GM12878 (cell line): ENCODE results near the gene MYL12B. TPM values are rescaled to one million over a fixed set of nuclear protein-coding genes. Genes with fewer than 3 reads are reported as not detected.

Source experiments
- ATAC-seq: fragments of 200-7000 bp; cut with Tn5 transposase; 3 replicates; pipeline ENCODE4 v1.9.1; 2020; ENCODE audit warnings: mild to moderate bottlenecking, moderate library complexity
- BruUV-seq: library from RNA; stranded (reverse); fragments of 400-500 nt; replicated peaks from 2 replicates; lab custom pipeline; 2021; lab: Mats Ljungman, UMichigan
- CTCF ChIA-PET: fragments of 300-600 bp; sonication (Branson Sonifier 250); formaldehyde crosslinking; extraction: SDS; loops from one replicate; lab custom pipeline; 2021; ENCODE audit warnings: inconsistent platforms; lab: Yijun Ruan, JAX
- POLR2A ChIA-PET: fragments of 350-600 bp; formaldehyde crosslinking; extraction: SDS; loops from one replicate; lab custom pipeline; 2021; ENCODE audit warnings: inconsistent platforms; lab: Charles Lee
- RAD21 ChIA-PET: fragments of 300-600 bp; sonication (Branson Sonifier 250); formaldehyde crosslinking; loops from one replicate; lab custom pipeline; 2023; ENCODE audit warnings: antibody characterized with exemption; ENCODE audit not compliant: unreplicated experiment; lab: Charles Lee
- SMC1A ChIA-PET: fragments of 300-600 bp; sonication (Branson Sonifier 250); formaldehyde crosslinking; loops from one replicate; lab custom pipeline; 2023; ENCODE audit not compliant: unreplicated experiment, uncharacterized antibody; lab: Charles Lee
- DNase-seq: peaks from one replicate; pipeline ENCODE4 v3.0.0-alpha.2; 2011; ENCODE audit warnings: low read depth, low spot score
- FAIRE-seq: peaks from 3 replicates; lab custom pipeline; 2011; peaks lifted over from hg19 to GRCh38; lab: Jason Lieb, UNC
- H2AFZ ChIP-seq: 2 replicates; pipeline ENCODE4 v1.6.0; 2011; ENCODE audit warnings: low read depth, low read length, control low read depth; ENCODE audit not compliant: control insufficient read depth
- H3K27ac ChIP-seq: 2 replicates; pipeline ENCODE4 v1.5.1; 2011; ENCODE audit warnings: control low read depth; ENCODE audit not compliant: control insufficient read depth, insufficient read depth
- H3K27me3 ChIP-seq, 2 experiments: replicated peaks in 1 of 2; 2 replicates each; pipeline versions ENCODE4 v1.6.0 to v1.6.1; 2011; ENCODE audit warnings: low read length in 1 of 2; ENCODE audit not compliant: control insufficient read depth in 2 of 2, insufficient read depth in 2 of 2
- H3K36me3 ChIP-seq, 2 experiments: 2 replicates each; pipeline ENCODE4 v1.5.1; 2011; ENCODE audit warnings: low read length in 1 of 2; ENCODE audit not compliant: control insufficient read depth in 2 of 2, insufficient read depth in 2 of 2
- H3K4me1 ChIP-seq: 2 replicates; pipeline ENCODE4 v1.6.1; 2011; ENCODE audit warnings: mild to moderate bottlenecking, low read length, moderate library complexity, mixed read lengths; ENCODE audit not compliant: control insufficient read depth, insufficient read depth
- H3K4me2 ChIP-seq: 2 replicates; pipeline ENCODE4 v1.6.0; 2011; ENCODE audit warnings: control low read depth; ENCODE audit not compliant: control insufficient read depth, insufficient read depth
- H3K4me3 ChIP-seq: fragments of 200-600 bp; sonication (generic); 2 replicates; pipeline ENCODE4 v1.5.1; 2016
- H3K79me2 ChIP-seq: 2 replicates; pipeline ENCODE4 v1.6.0; 2011; ENCODE audit warnings: low read length; ENCODE audit not compliant: control insufficient read depth, insufficient read depth
- H3K9ac ChIP-seq: 2 replicates; pipeline ENCODE4 v1.8.0; 2011; ENCODE audit warnings: low read length, control low read depth, mixed read lengths; ENCODE audit not compliant: control insufficient read depth, insufficient read depth
- H3K9me3 ChIP-seq: replicated peaks from 3 replicates; pipeline ENCODE4 v1.5.1; 2011; ENCODE audit warnings: mild to moderate bottlenecking, low read length; ENCODE audit not compliant: control insufficient read depth, insufficient read depth
- H4K20me1 ChIP-seq: 2 replicates; pipeline ENCODE4 v1.6.0; 2011; ENCODE audit not compliant: control insufficient read depth, insufficient read depth
- ATF7 ChIP-seq: fragments of 450-650 bp; IDR thresholded peaks from 2 replicates; pipeline ENCODE4 v1.6.1; 2016; ENCODE audit warnings: low read depth, mild to moderate bottlenecking
- BHLHE40 ChIP-seq, 2 experiments: fragments of 450-650 bp in 1 of 2; IDR thresholded peaks; 2 replicates each; pipeline ENCODE4 v1.6.1; 2011 to 2017; ENCODE audit warnings: low read depth in 2 of 2, borderline replicate concordance in 1 of 2, improper control_type of control experiment in 1 of 2, low read length in 1 of 2, mild to moderate bottlenecking in 1 of 2
- IKZF2 ChIP-seq, 2 experiments: fragments of 450-650 bp; IDR thresholded peaks; 2 replicates each; pipeline ENCODE4 v1.6.1; 2017; ENCODE audit warnings: mild to moderate bottlenecking in 2 of 2, moderate library complexity in 2 of 2
- NBN ChIP-seq: fragments of 450-650 bp; IDR thresholded peaks from 2 replicates; pipeline ENCODE4 v1.6.1; 2016
- NR2F1 ChIP-seq: fragments of 450-650 bp; conservative IDR thresholded peaks from 2 replicates; pipeline ENCODE4 v1.6.1; 2017; ENCODE audit warnings: mild to moderate bottlenecking
- POLR2A ChIP-seq: IDR thresholded peaks from 2 replicates; pipeline ENCODE4 v1.6.1; 2011; ENCODE audit warnings: low read depth, mild to moderate bottlenecking, low read length
- POLR2AphosphoS5 ChIP-seq: IDR thresholded peaks from 2 replicates; pipeline ENCODE4 v1.6.1; 2011; ENCODE audit warnings: mild to moderate bottlenecking, low read length, inconsistent platforms
- POU2F2 ChIP-seq: IDR thresholded peaks from 3 replicates; pipeline ENCODE4 v1.6.1; 2011; ENCODE audit warnings: low read depth, mild to moderate bottlenecking, low read length, borderline replicate concordance
- WGBS: methylation state at CpG from one replicate; pipeline ENCODE4 v1.1.6; 2016; ENCODE audit warnings: low lambda C conversion rate; ENCODE audit not compliant: insufficient replicate concordance, insufficient coverage; ENCODE audit errors: missing lambda C conversion rate; 5-methylcytosine and 5-hydroxymethylcytosine counted together
- in situ Hi-C: fragments of 300-500 bp; cut with MboI; formaldehyde crosslinking; loops from 9 replicates; pipeline ENCODE4 v1.14.3; 2018; ENCODE audit warnings: mixed read lengths
- intact Hi-C: fragments of 100-400 bp; cut with micrococcal nuclease; formaldehyde crosslinking; loops from one replicate; pipeline ENCODE4 v1.14.2; 2022; ENCODE audit not compliant: unreplicated experiment
- polyA plus RNA-seq, 11 experiments: library from polyadenylated mRNA; depleted of rRNA in 4 of 11; unstranded in 6 of 11; stranded (reverse) in 5 of 11; fragments of >200 nt; fragmentation: Nextera tagmentation in 4 of 11; fragmentation: Illumina TruSeq in 1 of 11; extraction: Ambion mirVana in 4 of 11; extraction: Trizol in 1 of 11; gene quantifications; 1 replicate in 1 of 11; 2 replicates in 10 of 11; pipeline versions ENCODE4 v1.2.1 to v1.2.3, GENCODE V29; 2011 to 2016; ENCODE audit warnings: inconsistent platforms in 2 of 11, missing spikeins in 2 of 11, low read depth in 1 of 11
- total RNA-seq, 4 experiments: library from RNA; depleted of rRNA in 3 of 4; stranded (reverse); fragments of >200 nt in 3 of 4; fragmentation: Illumina TruSeq in 1 of 4; extraction: Trizol in 1 of 4; gene quantifications; 2 replicates each; pipeline versions ENCODE4 v1.2.1 to v1.2.3, GENCODE V29; 2013 to 2021
- TF ChIP-seq, protein P1 (sequence below): fragments of 450-650 bp; IDR thresholded peaks from 2 replicates; pipeline ENCODE4 v1.6.1; 2014; ENCODE audit warnings: mild to moderate bottlenecking
- TF ChIP-seq, protein P2 (sequence below): fragments of 450-650 bp; IDR thresholded peaks from 2 replicates; pipeline ENCODE4 v1.6.1; 2016; ENCODE audit warnings: mild to moderate bottlenecking
- TF ChIP-seq, protein P3 (sequence below): fragments of 450-650 bp; IDR thresholded peaks from 2 replicates; pipeline ENCODE4 v1.6.1; 2017; ENCODE audit warnings: antibody characterized with exemption, mild to moderate bottlenecking, moderate library complexity
- TF ChIP-seq, protein P4 (sequence below): IDR thresholded peaks from 2 replicates; pipeline ENCODE4 v1.6.1; 2012; ENCODE audit warnings: improper control_type of control experiment, low read depth, low read length; ENCODE audit not compliant: insufficient replicate concordance

The MYL12B gene
- total and polyA plus RNA-seq, 10 of the 15 experiments (the other 5 are each of a cell fraction or from before 2014, with no cell fraction given), result 179 to 739 (median 400) TPM

DNA sequence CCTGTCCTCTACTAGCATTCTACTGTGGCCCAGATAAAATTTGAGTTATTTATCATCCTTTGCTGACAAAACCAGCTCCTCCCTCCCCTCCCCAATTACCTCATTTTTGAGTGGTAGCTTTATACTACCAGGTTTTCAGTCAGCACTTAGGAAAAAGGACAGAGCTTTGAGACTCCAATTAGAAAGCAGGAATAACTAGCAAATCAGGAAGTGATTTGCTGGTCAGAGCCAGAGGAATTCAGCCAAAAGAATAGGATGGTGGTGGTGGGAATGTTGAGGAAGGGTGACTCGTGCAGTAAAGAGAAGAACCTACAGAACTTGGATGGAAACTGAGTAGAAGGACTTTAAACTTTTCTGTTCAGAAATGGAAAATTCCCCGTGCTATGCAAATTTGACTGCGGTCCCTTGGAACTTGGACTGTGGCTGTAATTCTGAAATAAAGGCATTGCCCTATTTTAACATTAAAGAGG lies 3.7 kb downstream of the MYL12B start:
- H2AFZ ChIP-seq, result no peak overlapping the region
- H3K27me3 ChIP-seq, result no peaks in the 10 kb centered on the region
- WGBS, result 17% methylated on average over 3 of the region's 3 CpGs
- no peaks in the 10 kb centered on the region for H4K20me1 ChIP-seq
- POLR2A ChIA-PET, result interaction anchor here (0.8 to 5.1 kb wide), 5 partner anchors 9 to 338 kb away, joined by 5 to 36 read pairs (median 9); partner anchors contain the start of gene MYL12A
- BruUV-seq, result no TSS peak
- peaks cover 12% of the 10 kb centered on the region for H3K4me1 ChIP-seq
- ATAC-seq (no peak), FAIRE-seq (no peak), DNase-seq (no peak)
- intact Hi-C loops (no loop called here), in situ Hi-C loops (loop anchor here (25.0 kb wide), 1 partner anchor 997 kb away; no protein-coding TSS in a partner anchor)
- H3K4me2 ChIP-seq, result peak overlapping the region; percentile 53
- SMC1A ChIA-PET, result interaction anchor here (0.7 to 5.2 kb wide), 9 partner anchors 8 to 401 kb away, joined by 3 to 105 read pairs (median 4); partner anchors contain the start of gene MYL12A
- H3K9me3 ChIP-seq, result no peaks in the 10 kb centered on the region
- peak overlapping the region; percentile 45 for H3K4me3 ChIP-seq
- peaks cover 96% of the 10 kb centered on the region for H3K79me2 ChIP-seq
- CTCF ChIA-PET, result interaction anchor here (3.1 to 3.4 kb wide), 2 partner anchors 14 to 19 kb away, joined by 11 to 15 read pairs; partner anchors contain the start of gene MYL12A
- RAD21 ChIA-PET, result interaction anchor here (1.0 to 4.6 kb wide), 6 partner anchors 10 to 1792 kb away, joined by 3 to 37 read pairs (median 14); partner anchors contain the start of gene MYL12A
- H3K27ac ChIP-seq, result peak overlapping the region; percentile 47
- H3K36me3 ChIP-seq, result peaks cover 0 to 2% of the 10 kb centered on the region in 2 experiments; a peak in 1 of 4 replicates
- no peak overlapping the region for H3K9ac ChIP-seq
- TF ChIP-seq BHLHE40 (IDR thresholded peaks at IDR 0.05; ENCODE audit: borderline replicate concordance in 1 of 2, low read depth in 2 of 2, low read length in 1 of 2), result peak; percentile 17 to 23; a peak in 1 of 4 replicates
- TF ChIP-seq, protein P1, sequence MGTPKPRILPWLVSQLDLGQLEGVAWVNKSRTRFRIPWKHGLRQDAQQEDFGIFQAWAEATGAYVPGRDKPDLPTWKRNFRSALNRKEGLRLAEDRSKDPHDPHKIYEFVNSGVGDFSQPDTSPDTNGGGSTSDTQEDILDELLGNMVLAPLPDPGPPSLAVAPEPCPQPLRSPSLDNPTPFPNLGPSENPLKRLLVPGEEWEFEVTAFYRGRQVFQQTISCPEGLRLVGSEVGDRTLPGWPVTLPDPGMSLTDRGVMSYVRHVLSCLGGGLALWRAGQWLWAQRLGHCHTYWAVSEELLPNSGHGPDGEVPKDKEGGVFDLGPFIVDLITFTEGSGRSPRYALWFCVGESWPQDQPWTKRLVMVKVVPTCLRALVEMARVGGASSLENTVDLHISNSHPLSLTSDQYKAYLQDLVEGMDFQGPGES, result no peak
- TF ChIP-seq POLR2A, result no peak
- 0 out of 2 replicates have a peak, but pooled peaks have one; percentile 26 for TF ChIP-seq NR2F1
- TF ChIP-seq ATF7, result peak; percentile 67; the same call in 1 of the 2 replicates
- peak; percentile 65; the same call in 1 of the 3 replicates for TF ChIP-seq POU2F2
- TF ChIP-seq NBN, result 0 out of 2 replicates have a peak, but pooled peaks have one; percentile 49
- TF ChIP-seq, protein P2, sequence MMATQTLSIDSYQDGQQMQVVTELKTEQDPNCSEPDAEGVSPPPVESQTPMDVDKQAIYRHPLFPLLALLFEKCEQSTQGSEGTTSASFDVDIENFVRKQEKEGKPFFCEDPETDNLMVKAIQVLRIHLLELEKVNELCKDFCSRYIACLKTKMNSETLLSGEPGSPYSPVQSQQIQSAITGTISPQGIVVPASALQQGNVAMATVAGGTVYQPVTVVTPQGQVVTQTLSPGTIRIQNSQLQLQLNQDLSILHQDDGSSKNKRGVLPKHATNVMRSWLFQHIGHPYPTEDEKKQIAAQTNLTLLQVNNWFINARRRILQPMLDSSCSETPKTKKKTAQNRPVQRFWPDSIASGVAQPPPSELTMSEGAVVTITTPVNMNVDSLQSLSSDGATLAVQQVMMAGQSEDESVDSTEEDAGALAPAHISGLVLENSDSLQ, result peak; percentile 54; the same call in 1 of the 2 replicates
- TF ChIP-seq POLR2AphosphoS5, result 0 out of 2 replicates have a peak, but pooled peaks have one; percentile 36
- TF ChIP-seq, protein P3, sequence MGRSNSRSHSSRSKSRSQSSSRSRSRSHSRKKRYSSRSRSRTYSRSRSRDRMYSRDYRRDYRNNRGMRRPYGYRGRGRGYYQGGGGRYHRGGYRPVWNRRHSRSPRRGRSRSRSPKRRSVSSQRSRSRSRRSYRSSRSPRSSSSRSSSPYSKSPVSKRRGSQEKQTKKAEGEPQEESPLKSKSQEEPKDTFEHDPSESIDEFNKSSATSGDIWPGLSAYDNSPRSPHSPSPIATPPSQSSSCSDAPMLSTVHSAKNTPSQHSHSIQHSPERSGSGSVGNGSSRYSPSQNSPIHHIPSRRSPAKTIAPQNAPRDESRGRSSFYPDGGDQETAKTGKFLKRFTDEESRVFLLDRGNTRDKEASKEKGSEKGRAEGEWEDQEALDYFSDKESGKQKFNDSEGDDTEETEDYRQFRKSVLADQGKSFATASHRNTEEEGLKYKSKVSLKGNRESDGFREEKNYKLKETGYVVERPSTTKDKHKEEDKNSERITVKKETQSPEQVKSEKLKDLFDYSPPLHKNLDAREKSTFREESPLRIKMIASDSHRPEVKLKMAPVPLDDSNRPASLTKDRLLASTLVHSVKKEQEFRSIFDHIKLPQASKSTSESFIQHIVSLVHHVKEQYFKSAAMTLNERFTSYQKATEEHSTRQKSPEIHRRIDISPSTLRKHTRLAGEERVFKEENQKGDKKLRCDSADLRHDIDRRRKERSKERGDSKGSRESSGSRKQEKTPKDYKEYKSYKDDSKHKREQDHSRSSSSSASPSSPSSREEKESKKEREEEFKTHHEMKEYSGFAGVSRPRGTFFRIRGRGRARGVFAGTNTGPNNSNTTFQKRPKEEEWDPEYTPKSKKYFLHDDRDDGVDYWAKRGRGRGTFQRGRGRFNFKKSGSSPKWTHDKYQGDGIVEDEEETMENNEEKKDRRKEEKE, result no peak
- TF ChIP-seq, protein P4, sequence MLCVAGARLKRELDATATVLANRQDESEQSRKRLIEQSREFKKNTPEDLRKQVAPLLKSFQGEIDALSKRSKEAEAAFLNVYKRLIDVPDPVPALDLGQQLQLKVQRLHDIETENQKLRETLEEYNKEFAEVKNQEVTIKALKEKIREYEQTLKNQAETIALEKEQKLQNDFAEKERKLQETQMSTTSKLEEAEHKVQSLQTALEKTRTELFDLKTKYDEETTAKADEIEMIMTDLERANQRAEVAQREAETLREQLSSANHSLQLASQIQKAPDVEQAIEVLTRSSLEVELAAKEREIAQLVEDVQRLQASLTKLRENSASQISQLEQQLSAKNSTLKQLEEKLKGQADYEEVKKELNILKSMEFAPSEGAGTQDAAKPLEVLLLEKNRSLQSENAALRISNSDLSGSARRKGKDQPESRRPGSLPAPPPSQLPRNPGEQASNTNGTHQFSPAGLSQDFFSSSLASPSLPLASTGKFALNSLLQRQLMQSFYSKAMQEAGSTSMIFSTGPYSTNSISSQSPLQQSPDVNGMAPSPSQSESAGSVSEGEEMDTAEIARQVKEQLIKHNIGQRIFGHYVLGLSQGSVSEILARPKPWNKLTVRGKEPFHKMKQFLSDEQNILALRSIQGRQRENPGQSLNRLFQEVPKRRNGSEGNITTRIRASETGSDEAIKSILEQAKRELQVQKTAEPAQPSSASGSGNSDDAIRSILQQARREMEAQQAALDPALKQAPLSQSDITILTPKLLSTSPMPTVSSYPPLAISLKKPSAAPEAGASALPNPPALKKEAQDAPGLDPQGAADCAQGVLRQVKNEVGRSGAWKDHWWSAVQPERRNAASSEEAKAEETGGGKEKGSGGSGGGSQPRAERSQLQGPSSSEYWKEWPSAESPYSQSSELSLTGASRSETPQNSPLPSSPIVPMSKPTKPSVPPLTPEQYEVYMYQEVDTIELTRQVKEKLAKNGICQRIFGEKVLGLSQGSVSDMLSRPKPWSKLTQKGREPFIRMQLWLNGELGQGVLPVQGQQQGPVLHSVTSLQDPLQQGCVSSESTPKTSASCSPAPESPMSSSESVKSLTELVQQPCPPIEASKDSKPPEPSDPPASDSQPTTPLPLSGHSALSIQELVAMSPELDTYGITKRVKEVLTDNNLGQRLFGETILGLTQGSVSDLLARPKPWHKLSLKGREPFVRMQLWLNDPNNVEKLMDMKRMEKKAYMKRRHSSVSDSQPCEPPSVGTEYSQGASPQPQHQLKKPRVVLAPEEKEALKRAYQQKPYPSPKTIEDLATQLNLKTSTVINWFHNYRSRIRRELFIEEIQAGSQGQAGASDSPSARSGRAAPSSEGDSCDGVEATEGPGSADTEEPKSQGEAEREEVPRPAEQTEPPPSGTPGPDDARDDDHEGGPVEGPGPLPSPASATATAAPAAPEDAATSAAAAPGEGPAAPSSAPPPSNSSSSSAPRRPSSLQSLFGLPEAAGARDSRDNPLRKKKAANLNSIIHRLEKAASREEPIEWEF, result no peak
- peak; percentile 50 to 79; a peak in 3 of 4 replicates for TF ChIP-seq IKZF2 (IDR thresholded peaks at IDR 0.05)
